ENCODE data around the gene TMTC3. TPM values are rescaled to one million over a fixed set of nuclear protein-coding genes. Genes with fewer than 3 reads are reported as not detected.

The TMTC3 gene
- total and polyA plus RNA-seq, 2 experiments from 2014 or later, result 17.7 to 53.8 TPM

DNA sequence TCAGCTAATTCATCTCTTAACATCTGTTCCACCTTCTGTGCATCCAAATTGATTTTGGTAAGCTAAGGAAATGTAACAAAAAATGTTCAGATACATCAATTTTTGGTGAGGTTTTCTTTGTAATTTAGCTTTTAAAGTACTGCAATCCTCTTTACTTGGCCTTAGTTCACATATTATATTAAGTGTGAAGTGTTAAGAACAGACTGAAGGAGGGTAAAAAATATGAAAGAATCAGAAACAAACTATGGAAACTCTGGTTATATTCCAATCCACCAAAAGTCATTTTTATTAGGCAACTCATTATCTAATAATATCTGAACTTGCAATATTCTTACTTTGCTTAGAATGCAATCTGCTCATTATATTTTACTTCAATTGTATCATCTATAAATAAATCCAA lies 49.3 kb upstream of the TMTC3 start:
- H3K4me3 ChIP-seq, result no peak overlapping the region
- no peak overlapping the region for H3K4me3 Mint-ChIP-seq
- H4K20me1 ChIP-seq (replicated peaks; ENCODE audit: insufficient read depth), result no peaks in the 10 kb centered on the region
- H3F3A ChIP-seq (replicated peaks; ENCODE audit: low read depth), result no peaks in the 10 kb centered on the region
- H3K9me2 ChIP-seq (ENCODE audit: insufficient read depth), result no peaks in the 10 kb centered on the region
- H3K4me1 ChIP-seq (ENCODE audit: insufficient read depth), result no peaks in the 10 kb centered on the region
- no peak for DNase-seq (ENCODE audit: low spot score)
- no peak overlapping the region for H3K27ac Mint-ChIP-seq
- H3K9me3 Mint-ChIP-seq, result no peaks in the 10 kb centered on the region
- no peaks in the 10 kb centered on the region for H3K4me1 Mint-ChIP-seq
- no peaks in the 10 kb centered on the region for H3K27me3 ChIP-seq (ENCODE audit: insufficient read depth)
- no peaks in the 10 kb centered on the region for H3K36me3 ChIP-seq (ENCODE audit: insufficient read depth)
- no peaks in the 10 kb centered on the region for H3K79me2 ChIP-seq (replicated peaks; ENCODE audit: insufficient read depth)
- H3K36me3 Mint-ChIP-seq (ENCODE audit: low read depth), result peaks cover 6% of the 10 kb centered on the region; the same call in 2 of the 3 replicates
- TF ChIP-seq ZNF331 (CRISPR knock-in tag; IDR thresholded peaks at IDR 0.05; ENCODE audit: low read depth) (no peak), NANOG (IDR thresholded peaks at IDR 0.05; ENCODE audit: borderline replicate concordance) (no peak), ZNF114 (CRISPR knock-in tag; IDR thresholded peaks at IDR 0.05) (no peak), STAT1 (IDR thresholded peaks at IDR 0.05; ENCODE audit: unreplicated experiment) (no peak), EZH2phosphoT487 (IDR thresholded peaks at IDR 0.05; ENCODE audit: unreplicated experiment) (no peak), JUNB (IDR thresholded peaks at IDR 0.05; ENCODE audit: unreplicated experiment) (no peak), CREB1 (CRISPR knock-in tag; IDR thresholded peaks at IDR 0.05; ENCODE audit: low read depth) (no peak), POLR2AphosphoS5 (IDR thresholded peaks at IDR 0.05; ENCODE audit: low read depth) (no peak), EZH2 (IDR thresholded peaks at IDR 0.05; ENCODE audit: low read depth, unreplicated experiment) (no peak)
- TF ChIP-seq, protein P1, sequence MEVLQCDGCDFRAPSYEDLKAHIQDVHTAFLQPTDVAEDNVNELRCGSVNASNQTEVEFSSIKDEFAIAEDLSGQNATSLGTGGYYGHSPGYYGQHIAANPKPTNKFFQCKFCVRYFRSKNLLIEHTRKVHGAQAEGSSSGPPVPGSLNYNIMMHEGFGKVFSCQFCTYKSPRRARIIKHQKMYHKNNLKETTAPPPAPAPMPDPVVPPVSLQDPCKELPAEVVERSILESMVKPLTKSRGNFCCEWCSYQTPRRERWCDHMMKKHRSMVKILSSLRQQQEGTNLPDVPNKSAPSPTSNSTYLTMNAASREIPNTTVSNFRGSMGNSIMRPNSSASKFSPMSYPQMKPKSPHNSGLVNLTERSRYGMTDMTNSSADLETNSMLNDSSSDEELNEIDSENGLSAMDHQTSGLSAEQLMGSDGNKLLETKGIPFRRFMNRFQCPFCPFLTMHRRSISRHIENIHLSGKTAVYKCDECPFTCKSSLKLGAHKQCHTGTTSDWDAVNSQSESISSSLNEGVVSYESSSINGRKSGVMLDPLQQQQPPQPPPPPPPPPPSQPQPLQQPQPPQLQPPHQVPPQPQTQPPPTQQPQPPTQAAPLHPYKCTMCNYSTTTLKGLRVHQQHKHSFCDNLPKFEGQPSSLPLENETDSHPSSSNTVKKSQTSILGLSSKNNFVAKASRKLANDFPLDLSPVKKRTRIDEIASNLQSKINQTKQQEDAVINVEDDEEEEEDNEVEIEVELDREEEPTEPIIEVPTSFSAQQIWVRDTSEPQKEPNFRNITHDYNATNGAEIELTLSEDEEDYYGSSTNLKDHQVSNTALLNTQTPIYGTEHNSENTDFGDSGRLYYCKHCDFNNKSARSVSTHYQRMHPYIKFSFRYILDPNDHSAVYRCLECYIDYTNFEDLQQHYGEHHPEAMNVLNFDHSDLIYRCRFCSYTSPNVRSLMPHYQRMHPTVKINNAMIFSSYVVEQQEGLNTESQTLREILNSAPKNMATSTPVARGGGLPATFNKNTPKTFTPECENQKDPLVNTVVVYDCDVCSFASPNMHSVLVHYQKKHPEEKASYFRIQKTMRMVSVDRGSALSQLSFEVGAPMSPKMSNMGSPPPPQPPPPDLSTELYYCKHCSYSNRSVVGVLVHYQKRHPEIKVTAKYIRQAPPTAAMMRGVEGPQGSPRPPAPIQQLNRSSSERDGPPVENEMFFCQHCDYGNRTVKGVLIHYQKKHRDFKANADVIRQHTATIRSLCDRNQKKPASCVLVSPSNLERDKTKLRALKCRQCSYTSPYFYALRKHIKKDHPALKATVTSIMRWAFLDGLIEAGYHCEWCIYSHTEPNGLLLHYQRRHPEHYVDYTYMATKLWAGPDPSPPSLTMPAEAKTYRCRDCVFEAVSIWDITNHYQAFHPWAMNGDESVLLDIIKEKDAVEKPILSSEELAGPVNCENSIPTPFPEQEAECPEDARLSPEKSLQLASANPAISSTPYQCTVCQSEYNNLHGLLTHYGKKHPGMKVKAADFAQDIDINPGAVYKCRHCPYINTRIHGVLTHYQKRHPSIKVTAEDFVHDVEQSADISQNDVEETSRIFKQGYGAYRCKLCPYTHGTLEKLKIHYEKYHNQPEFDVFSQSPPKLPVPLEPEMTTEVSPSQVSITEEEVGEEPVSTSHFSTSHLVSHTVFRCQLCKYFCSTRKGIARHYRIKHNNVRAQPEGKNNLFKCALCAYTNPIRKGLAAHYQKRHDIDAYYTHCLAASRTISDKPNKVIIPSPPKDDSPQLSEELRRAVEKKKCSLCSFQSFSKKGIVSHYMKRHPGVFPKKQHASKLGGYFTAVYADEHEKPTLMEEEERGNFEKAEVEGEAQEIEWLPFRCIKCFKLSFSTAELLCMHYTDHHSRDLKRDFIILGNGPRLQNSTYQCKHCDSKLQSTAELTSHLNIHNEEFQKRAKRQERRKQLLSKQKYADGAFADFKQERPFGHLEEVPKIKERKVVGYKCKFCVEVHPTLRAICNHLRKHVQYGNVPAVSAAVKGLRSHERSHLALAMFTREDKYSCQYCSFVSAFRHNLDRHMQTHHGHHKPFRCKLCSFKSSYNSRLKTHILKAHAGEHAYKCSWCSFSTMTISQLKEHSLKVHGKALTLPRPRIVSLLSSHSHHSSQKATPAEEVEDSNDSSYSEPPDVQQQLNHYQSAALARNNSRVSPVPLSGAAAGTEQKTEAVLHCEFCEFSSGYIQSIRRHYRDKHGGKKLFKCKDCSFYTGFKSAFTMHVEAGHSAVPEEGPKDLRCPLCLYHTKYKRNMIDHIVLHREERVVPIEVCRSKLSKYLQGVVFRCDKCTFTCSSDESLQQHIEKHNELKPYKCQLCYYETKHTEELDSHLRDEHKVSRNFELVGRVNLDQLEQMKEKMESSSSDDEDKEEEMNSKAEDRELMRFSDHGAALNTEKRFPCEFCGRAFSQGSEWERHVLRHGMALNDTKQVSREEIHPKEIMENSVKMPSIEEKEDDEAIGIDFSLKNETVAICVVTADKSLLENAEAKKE (CRISPR knock-in tag; IDR thresholded peaks at IDR 0.05), result no peak
- TF ChIP-seq, protein P2, sequence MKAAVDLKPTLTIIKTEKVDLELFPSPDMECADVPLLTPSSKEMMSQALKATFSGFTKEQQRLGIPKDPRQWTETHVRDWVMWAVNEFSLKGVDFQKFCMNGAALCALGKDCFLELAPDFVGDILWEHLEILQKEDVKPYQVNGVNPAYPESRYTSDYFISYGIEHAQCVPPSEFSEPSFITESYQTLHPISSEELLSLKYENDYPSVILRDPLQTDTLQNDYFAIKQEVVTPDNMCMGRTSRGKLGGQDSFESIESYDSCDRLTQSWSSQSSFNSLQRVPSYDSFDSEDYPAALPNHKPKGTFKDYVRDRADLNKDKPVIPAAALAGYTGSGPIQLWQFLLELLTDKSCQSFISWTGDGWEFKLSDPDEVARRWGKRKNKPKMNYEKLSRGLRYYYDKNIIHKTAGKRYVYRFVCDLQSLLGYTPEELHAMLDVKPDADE (IDR thresholded peaks at IDR 0.05), result no peak
- TF ChIP-seq, protein P3, sequence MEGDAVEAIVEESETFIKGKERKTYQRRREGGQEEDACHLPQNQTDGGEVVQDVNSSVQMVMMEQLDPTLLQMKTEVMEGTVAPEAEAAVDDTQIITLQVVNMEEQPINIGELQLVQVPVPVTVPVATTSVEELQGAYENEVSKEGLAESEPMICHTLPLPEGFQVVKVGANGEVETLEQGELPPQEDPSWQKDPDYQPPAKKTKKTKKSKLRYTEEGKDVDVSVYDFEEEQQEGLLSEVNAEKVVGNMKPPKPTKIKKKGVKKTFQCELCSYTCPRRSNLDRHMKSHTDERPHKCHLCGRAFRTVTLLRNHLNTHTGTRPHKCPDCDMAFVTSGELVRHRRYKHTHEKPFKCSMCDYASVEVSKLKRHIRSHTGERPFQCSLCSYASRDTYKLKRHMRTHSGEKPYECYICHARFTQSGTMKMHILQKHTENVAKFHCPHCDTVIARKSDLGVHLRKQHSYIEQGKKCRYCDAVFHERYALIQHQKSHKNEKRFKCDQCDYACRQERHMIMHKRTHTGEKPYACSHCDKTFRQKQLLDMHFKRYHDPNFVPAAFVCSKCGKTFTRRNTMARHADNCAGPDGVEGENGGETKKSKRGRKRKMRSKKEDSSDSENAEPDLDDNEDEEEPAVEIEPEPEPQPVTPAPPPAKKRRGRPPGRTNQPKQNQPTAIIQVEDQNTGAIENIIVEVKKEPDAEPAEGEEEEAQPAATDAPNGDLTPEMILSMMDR (conservative IDR thresholded peaks at IDR 0.05; ENCODE audit: low read depth in 2 of 2), result no peak
- TF ChIP-seq, protein P4, sequence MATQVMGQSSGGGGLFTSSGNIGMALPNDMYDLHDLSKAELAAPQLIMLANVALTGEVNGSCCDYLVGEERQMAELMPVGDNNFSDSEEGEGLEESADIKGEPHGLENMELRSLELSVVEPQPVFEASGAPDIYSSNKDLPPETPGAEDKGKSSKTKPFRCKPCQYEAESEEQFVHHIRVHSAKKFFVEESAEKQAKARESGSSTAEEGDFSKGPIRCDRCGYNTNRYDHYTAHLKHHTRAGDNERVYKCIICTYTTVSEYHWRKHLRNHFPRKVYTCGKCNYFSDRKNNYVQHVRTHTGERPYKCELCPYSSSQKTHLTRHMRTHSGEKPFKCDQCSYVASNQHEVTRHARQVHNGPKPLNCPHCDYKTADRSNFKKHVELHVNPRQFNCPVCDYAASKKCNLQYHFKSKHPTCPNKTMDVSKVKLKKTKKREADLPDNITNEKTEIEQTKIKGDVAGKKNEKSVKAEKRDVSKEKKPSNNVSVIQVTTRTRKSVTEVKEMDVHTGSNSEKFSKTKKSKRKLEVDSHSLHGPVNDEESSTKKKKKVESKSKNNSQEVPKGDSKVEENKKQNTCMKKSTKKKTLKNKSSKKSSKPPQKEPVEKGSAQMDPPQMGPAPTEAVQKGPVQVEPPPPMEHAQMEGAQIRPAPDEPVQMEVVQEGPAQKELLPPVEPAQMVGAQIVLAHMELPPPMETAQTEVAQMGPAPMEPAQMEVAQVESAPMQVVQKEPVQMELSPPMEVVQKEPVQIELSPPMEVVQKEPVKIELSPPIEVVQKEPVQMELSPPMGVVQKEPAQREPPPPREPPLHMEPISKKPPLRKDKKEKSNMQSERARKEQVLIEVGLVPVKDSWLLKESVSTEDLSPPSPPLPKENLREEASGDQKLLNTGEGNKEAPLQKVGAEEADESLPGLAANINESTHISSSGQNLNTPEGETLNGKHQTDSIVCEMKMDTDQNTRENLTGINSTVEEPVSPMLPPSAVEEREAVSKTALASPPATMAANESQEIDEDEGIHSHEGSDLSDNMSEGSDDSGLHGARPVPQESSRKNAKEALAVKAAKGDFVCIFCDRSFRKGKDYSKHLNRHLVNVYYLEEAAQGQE (IDR thresholded peaks at IDR 0.05; ENCODE audit: unreplicated experiment), result no peak
- H3K27ac ChIP-seq (ENCODE audit: low read depth), result no peak overlapping the region
- H2AFZ ChIP-seq, result no peak overlapping the region
- no peaks in the 10 kb centered on the region for H3K27me3 Mint-ChIP-seq (ENCODE audit: insufficient read depth, low read depth, poor library complexity)
- H3K4me2 ChIP-seq, result no peak overlapping the region
- ATAC-seq, result no peak
